GM18508 (cell line): Measurements from ENCODE around the gene CPA5.
"Not testable (repeated sequence)": the region's sequence is repeated elsewhere in the genome, so short reads cannot be mapped to it uniquely, and the experiment has no call there.

Experiments used
- ATAC-seq: cut with Tn5 transposase; IDR thresholded peaks from one replicate; pipeline ENCODE4 v1.9.1; 2021; ENCODE audit warnings: moderate number of reproducible peaks; ENCODE audit not compliant: insufficient read depth, unreplicated experiment

The CPA5 gene

GRCh38 chr7:130344271-130344866 lies at the start of gene CPA5:
TSS of gene CPA5 (plus strand) at chr7:130344816. CDS start at chr7:130346486, 1,670 bp downstream.
- no peak for ATAC-seq

DNA sequence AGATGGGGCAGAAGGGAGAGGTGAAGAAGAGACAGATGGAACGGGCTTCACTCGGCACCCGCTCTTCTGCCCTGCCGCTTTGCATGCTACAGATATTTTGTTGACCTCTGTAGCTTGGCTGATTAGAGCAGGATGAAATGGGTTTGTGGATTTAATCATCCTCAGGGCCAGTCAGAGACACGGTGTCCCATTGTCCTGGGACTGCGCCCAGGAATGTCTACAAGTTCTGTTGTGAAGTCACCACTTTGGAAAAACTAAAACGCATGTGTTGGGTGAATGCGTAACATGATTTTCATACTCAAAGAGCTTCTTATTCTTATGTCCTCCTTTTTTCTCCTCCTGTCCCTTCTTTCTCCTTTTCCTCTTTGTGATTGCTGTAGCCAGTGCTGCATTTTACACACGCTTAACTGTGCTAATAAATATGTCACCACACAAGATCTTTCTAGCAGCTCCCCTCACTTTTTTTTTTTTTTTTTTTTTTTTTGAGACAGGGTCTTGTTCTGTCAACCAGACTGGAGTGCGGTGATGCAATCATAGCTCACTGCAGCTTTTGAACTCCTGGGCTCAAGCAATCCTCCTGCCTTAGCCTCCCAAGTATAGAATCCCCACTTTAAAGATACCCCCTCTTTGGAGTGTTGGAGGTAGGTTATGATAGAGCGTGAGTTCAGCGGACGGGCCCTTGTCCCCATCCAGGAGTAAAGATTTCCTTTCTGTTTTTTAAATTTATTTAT lies 48.2 kb upstream of the CPA5 start:
- no peak for ATAC-seq

- ATAC-seq, result no peak
These were observed 46.7 kb upstream of the CPA5 start for GRCh38 chr7:130297628-130298543.

DNA sequence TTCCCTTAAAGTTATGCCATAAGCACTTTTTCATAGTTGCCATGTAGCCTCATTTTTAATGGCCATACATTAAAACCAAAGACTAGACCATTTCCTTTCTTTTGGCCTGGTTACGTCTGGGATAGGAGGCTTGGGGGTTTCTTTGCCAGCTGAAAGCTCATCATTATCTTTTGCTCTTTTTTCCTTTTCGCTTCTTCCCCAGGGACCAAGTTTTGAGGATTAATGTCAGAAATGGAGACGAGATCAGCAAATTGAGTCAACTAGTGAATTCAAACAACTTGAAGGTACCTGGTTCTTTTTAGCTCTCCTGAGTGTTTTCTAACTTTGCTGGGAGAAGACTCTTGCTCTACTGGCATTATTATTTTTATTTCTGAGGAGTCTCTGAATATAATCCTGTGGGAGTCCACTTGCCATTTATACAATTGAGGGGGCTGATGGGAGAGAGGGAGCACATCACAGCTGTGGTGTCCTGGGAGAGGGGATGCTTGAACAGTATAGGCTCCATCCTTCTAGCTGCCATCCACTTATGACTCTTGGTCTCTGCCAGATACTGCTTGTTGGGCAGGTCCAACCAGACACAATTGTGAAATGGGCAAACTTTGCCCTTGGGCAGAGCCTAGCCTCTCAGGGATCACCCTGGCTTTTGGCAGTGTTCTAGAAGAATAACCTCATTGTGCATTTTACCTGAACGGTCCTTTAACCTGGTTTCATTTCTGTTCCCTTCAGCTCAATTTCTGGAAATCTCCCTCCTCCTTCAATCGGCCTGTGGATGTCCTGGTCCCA lies 45.9 kb upstream of the CPA5 start:
- no peak for ATAC-seq

- no peak for ATAC-seq
These were observed 44.8 kb upstream of the CPA5 start for GRCh38 chr7:130299866-130300265.

DNA sequence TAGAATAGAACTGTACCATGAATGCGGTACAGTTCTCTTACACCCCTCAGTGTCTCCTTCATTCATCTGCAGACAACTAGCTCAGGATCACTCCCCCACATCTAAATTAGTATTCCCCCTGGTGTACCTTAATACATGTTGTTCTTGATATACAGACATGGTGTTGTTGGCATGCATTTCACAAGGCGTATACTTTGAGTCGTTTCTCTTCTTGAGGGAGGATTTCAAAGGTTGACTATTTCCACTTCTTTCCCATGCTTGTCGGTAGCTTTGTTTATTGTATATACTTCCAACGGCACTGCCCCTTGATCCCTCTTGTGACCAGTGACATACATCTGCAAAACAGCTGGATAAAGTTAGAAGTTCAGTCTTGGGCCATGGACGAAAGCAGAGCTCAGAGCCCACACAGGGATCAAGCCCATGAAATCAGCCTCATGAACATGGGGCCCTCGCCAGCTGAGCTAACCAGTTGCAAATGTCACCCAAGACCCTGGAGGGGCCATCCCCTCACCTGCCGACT lies 43.1 kb upstream of the CPA5 start:
- ATAC-seq, result no peak

DNA sequence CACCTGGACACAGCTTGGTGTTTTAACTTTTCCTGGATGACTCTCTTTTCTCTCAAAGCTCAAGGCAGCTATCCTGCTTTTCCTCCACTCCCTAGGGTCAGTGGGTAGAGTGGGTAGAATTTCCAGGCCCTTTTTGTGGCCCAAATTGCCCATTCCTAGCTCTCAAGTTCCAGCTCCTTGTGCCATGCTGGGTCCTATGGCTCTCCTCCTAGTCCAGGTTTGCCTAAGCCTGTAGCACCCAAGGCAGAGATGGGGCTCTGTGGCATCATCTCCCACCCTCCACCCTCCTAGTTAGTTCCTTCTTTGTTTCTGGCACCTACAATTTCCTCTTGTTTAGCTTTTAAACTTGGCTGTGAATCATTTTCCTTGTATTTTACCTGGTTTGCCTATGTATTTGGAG lies 42.0 kb upstream of the CPA5 start:
- ATAC-seq, result no peak

DNA sequence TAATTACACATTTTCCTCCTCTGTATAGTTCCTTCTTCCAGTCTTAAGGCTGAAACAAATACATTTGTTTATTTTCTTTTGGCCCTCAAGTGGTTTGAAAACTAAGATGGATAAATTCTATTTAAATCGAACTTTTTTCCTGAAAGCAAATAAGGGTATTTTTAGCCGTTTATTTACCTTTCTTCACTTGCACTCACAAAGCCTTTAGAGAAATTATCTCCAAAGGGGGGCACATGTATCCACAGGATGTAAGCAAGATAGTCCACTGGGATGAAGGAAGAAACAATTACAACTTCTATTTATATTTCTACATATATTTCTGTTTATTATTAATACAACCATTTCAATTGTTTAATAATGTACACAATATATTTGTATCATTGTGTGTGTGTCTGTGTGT lies 41.5 kb upstream of the CPA5 start:
- ATAC-seq, result no peak

GRCh38 chr7:130303551-130303950 lies 41.1 kb upstream of the CPA5 start:
- no peak for ATAC-seq

DNA sequence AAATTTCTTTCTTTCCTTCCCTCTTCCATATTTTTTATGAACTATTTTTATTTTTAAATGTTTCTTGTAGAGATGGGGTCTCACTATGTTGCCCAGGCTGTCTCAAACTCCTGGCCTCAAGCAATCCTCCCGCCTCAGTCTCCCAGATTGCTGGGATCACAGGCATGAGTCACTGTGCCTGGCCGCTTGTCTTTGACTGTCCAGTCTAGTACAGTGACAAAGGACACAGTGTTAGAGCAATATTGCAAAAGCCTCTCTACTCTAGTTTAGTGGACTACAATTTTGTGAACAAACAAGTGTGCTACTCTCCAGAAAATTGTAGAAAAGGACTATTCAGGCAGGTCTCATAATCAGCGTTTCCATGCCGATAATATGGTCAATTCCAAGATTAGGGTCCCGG lies 40.6 kb upstream of the CPA5 start:
- ATAC-seq, result no peak

GRCh38 chr7:130304878-130305277 lies 39.7 kb upstream of the CPA5 start:
- no peak for ATAC-seq

GRCh38 chr7:130305433-130306042 lies 39.1 kb upstream of the CPA5 start:
- ATAC-seq, result no peak

GRCh38 chr7:130309986-130310385 lies 34.6 kb upstream of the CPA5 start:
- ATAC-seq, result no peak

GRCh38 chr7:130314305-130314704 lies 30.3 kb upstream of the CPA5 start:
- ATAC-seq, result no peak

GRCh38 chr7:130319541-130319940 lies 25.1 kb upstream of the CPA5 start:
- ATAC-seq, result no peak

- not testable (repeated sequence) for ATAC-seq
These were observed 22.9 kb upstream of the CPA5 start for GRCh38 chr7:130321542-130322229.

- ATAC-seq, result no peak
These were observed 22.0 kb upstream of the CPA5 start for GRCh38 chr7:130322615-130323014.

- no peak for ATAC-seq
These were observed 20.2 kb upstream of the CPA5 start for GRCh38 chr7:130324306-130324943.

DNA sequence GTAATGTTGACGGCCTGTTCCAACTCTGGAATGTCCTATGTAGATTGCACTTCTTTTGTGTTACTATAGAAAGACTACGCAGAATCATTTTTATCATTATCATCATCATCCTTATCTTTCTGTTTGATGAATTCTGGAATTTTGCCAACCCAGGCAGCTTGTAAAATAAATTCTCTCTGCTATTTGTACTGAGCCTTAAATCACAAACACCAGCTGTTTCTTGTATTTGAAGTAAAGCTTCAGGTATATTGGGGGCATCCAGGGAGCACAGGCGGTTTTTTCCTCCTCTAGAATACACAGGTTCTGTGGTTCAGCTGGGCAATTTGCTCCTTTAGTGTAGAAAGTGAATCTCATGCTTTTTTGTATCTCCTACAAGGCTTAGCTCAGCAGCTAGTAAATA lies 14.9 kb upstream of the CPA5 start:
- ATAC-seq, result no peak
